ENCODE measurements around the gene EDNRB. TPM values are rescaled to one million over a fixed set of nuclear protein-coding genes. Genes with fewer than 3 reads are reported as not detected.

Gene EDNRB
- total RNA-seq, 4 donors from 2014 or later, result 19.4 to 63.6 (median 22.5) TPM

DNA sequence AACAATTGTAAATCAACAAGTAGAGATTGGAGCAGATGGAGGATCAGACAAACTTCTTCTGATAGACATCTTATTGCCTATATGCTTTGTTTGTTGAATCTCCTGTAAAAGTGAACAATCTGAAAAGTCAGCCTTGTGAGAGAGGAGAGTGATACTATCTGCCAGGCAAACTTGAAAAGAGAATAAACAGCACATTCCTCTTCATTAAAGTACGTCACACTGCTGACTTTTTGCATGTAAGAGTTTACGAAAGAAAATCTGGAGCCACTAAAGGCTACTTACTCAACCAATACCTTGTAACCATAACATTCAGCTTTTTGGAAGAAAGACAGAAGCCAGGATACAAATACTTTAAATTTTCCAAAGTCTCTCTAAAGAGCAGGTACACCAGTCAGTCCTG is 42.5 kb downstream of the EDNRB start:
- H3K27me3 ChIP-seq, result no peaks in the 10 kb centered on the region
- H3K4me1 ChIP-seq, result no peaks in the 10 kb centered on the region
- DNase-seq (ENCODE audit: low spot score in 2 of 2), result no peak
- H3K9me3 ChIP-seq, result no peaks in the 10 kb centered on the region
- no peak overlapping the region for H3K4me3 ChIP-seq
- no peak for TF ChIP-seq CTCF (IDR thresholded peaks at IDR 0.05)
- TF ChIP-seq EP300 (IDR thresholded peaks at IDR 0.05), result no peak
- no peak for TF ChIP-seq POLR2A (IDR thresholded peaks at IDR 0.05)
- H3K27ac ChIP-seq, result no peak overlapping the region
- 80 to 86% methylated on average over 2 of the region's 2 CpGs for WGBS, 2 donors
- H3K36me3 ChIP-seq, result no peaks in the 10 kb centered on the region

- Histone ChIP-seq H3K27ac (no peak overlapping the region), H3K4me3 (no peak overlapping the region), H3K36me3 (no peaks in the 10 kb centered on the region), H3K9me3 (no peaks in the 10 kb centered on the region), H3K27me3 (no peaks in the 10 kb centered on the region), H3K4me1 (no peaks in the 10 kb centered on the region)
- no peak for DNase-seq (ENCODE audit: low spot score in 2 of 2)
- TF ChIP-seq EP300 (IDR thresholded peaks at IDR 0.05) (no peak), POLR2A (IDR thresholded peaks at IDR 0.05) (no peak), CTCF (IDR thresholded peaks at IDR 0.05) (no peak)
- 72 to 78% methylated on average over 4 of the region's 4 CpGs for WGBS, 2 donors
These were observed 44.2 kb downstream of the EDNRB start for GRCh38 chr13:77874406-77874805.

DNA sequence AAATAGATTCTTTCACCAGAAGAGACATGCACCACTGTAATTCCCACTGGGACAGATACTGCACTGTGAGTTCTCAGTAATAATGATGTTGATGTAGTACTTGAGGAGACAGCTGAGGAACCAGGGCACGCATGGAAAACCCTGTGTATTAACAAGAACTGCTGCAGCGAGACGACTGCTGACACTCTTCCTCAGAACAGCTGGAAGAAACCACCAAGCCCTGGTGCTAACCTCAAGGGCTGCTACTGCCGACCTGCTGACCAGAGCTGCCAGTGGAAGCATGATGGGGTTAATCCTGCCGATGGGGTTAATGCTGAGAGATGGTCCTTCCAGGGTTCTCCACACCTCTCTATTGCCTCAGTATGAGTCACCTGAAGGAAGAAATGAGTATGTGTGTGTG is 45.6 kb downstream of the EDNRB start:
- 67 to 73% methylated on average over 5 of the region's 5 CpGs for WGBS, 2 donors
- no peak overlapping the region for H3K27ac ChIP-seq

DNA sequence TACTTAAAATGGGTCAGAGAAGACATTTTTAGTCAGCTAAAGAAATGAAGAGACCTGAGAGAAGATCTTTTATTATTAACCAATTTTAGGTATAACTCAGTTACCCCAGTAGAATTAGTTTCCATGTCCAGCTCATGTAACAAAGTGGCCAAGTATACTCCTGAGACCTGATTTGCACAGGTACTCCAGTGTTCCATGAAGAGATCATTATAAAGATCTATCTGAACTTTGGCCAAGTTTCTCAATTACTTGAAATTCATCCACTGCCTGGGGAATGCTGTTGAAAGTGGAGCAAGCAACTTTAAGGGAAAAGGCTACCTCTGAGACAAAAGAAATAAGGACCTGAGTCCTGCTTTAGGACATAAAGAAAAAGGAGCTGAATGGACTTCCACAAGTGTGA is 47.0 kb downstream of the EDNRB start:
- H3K4me3 ChIP-seq, result no peak overlapping the region
- no peaks in the 10 kb centered on the region for H3K4me1 ChIP-seq
- no peak overlapping the region for H3K27ac ChIP-seq
- TF ChIP-seq EP300 (IDR thresholded peaks at IDR 0.05), result no peak
- no peaks in the 10 kb centered on the region for H3K36me3 ChIP-seq
- H3K9me3 ChIP-seq, result peaks cover 0 to 4% (median 0%) of the 10 kb centered on the region in 4 donors
- no peak for DNase-seq (ENCODE audit: low spot score in 2 of 2)
- H3K27me3 ChIP-seq, result no peaks in the 10 kb centered on the region

More for the DNA sequence above, 45.6 kb downstream of the EDNRB start:
- Histone ChIP-seq H3K4me1 (no peaks in the 10 kb centered on the region), H3K27me3 (no peaks in the 10 kb centered on the region), H3K9me3 (peaks cover 0 to under 1% (median 0%) of the 10 kb centered on the region in 4 donors), H3K36me3 (no peaks in the 10 kb centered on the region), H3K4me3 (no peak overlapping the region)
- DNase-seq (ENCODE audit: low spot score in 2 of 2), result no peak
- TF ChIP-seq CTCF (IDR thresholded peaks at IDR 0.05), result no peak
- TF ChIP-seq EP300 (IDR thresholded peaks at IDR 0.05), result no peak
- TF ChIP-seq POLR2A (IDR thresholded peaks at IDR 0.05), result no peak

DNA sequence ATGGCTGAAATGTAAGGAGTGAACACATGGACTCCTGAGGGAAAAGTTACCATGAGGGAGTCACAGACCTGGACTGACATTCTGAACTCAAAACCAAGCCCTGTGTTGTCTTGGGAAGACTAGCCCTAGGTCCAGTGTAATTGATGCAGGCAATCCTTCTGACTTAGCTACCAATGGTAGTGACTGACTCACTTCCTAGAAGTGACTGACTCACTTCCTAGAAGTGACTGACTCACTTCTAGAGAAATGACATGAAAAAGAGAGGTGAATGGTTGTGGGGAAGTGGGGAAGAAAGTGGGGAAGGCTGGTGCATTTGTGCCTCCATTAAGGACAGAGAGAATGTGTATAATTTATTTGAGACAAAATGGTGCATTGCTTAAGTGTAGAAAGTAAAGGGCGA is 49.9 kb downstream of the EDNRB start:
- Histone ChIP-seq H3K36me3 (no peaks in the 10 kb centered on the region), H3K4me3 (no peak overlapping the region), H3K27me3 (no peaks in the 10 kb centered on the region), H3K9me3 (peaks cover 0 to 4% (median 0%) of the 10 kb centered on the region in 4 donors), H3K4me1 (no peaks in the 10 kb centered on the region), H3K27ac (no peak overlapping the region)
- DNase-seq (ENCODE audit: low spot score in 2 of 2), result no peak
- TF ChIP-seq POLR2A (IDR thresholded peaks at IDR 0.05) (no peak), CTCF (IDR thresholded peaks at IDR 0.05) (no peak), EP300 (IDR thresholded peaks at IDR 0.05) (no peak)
- WGBS, 2 donors, result 97 to 100% methylated on average over 1 of the region's 1 CpG

DNA sequence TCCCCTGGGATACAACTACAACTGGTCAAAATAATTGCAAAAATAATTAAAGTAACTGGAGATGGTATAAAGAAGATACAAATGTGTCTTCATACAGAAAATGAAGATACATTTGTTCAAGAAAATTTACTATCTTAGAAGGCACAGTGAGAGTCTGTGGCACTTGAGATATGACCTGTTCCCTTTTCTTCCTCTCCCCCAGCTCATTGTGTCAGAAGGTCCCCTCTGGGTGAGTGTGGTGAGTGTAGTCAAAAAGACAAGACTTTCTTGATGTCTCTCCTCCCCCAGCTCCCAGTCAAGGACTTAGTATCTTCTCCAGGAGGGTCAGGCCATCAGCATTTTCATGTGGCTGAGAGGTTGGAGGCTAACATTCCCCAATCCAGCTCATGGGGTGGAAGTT is 51.7 kb downstream of the EDNRB start:
- H3K27me3 ChIP-seq, result no peaks in the 10 kb centered on the region
- no peak overlapping the region for H3K27ac ChIP-seq
- H3K4me3 ChIP-seq, result no peak overlapping the region
- H3K9me3 ChIP-seq, result peaks cover 0 to 4% (median 0%) of the 10 kb centered on the region in 4 donors
- TF ChIP-seq POLR2A (IDR thresholded peaks at IDR 0.05) (no peak), CTCF (IDR thresholded peaks at IDR 0.05) (no peak), EP300 (IDR thresholded peaks at IDR 0.05) (no peak)
- DNase-seq (ENCODE audit: low spot score in 2 of 2), result no peak
- H3K4me1 ChIP-seq, result no peaks in the 10 kb centered on the region
- no peaks in the 10 kb centered on the region for H3K36me3 ChIP-seq
